IMR-90 (cell line): ENCODE data around the gene CYP24A1. TPM values are rescaled to one million over a fixed set of nuclear protein-coding genes. Genes with fewer than 3 reads are reported as not detected.

Source experiments
- ATAC-seq: fragments of 200-7000 bp; cut with Tn5 transposase; 2 replicates; pipeline ENCODE4 v1.9.1; 2020; ENCODE audit warnings: low read depth, mild to moderate bottlenecking, moderate library complexity
- BruUV-seq: library from RNA; stranded (reverse); fragments of 400-500 nt; replicated peaks from 2 replicates; lab custom pipeline; 2021; lab: Mats Ljungman, UMichigan
- CTCF ChIA-PET: fragments of 300-600 bp; formaldehyde crosslinking; extraction: SDS; loops from one replicate; lab custom pipeline; 2021; ENCODE audit warnings: antibody characterized with exemption; lab: Yijun Ruan, JAX
- POLR2A ChIA-PET: fragments of 300-600 bp; sonication (Branson Sonifier 250); formaldehyde crosslinking; loops from one replicate; lab custom pipeline; 2022; ENCODE audit warnings: antibody characterized with exemption; ENCODE audit not compliant: unreplicated experiment; lab: Charles Lee
- DNase-seq: peaks from one replicate; pipeline ENCODE4 v3.0.0; 2013
- H2AFZ ChIP-seq: replicated peaks from 2 replicates; pipeline ENCODE3; 2013; ENCODE audit warnings: low read length, mild to moderate bottlenecking; ENCODE audit not compliant: poor library complexity
- H2AK5ac ChIP-seq: 2 replicates; pipeline ENCODE4 v1.6.1; 2013; ENCODE audit warnings: low read depth, low read length, inconsistent platforms
- H2AK9ac ChIP-seq: replicated peaks from 2 replicates; pipeline ENCODE3; 2013; ENCODE audit warnings: mild to moderate bottlenecking, low read depth, low read length, moderate library complexity; ENCODE audit not compliant: poor library complexity
- H2BK120ac ChIP-seq: 2 replicates; pipeline ENCODE4 v1.6.1; 2013; ENCODE audit warnings: low read depth, low read length, inconsistent platforms
- H2BK15ac ChIP-seq: 3 replicates; pipeline ENCODE4 v1.6.1; 2013; ENCODE audit warnings: low read depth, low read length, inconsistent platforms
- H2BK20ac ChIP-seq: 2 replicates; pipeline ENCODE4 v1.6.1; 2013; ENCODE audit warnings: low read depth, mild to moderate bottlenecking, inconsistent platforms, low read length, moderate library complexity
- H2BK5ac ChIP-seq: 2 replicates; pipeline ENCODE4 v1.6.1; 2013; ENCODE audit warnings: mild to moderate bottlenecking, low read depth, low read length, inconsistent platforms; ENCODE audit not compliant: poor library complexity, severe bottlenecking
- H3K14ac ChIP-seq: replicated peaks from 2 replicates; pipeline ENCODE4 v1.6.1; 2013; ENCODE audit warnings: low read depth, low read length, inconsistent platforms
- H3K18ac ChIP-seq: 2 replicates; pipeline ENCODE4 v1.6.1; 2013; ENCODE audit warnings: low read depth, low read length, control low read depth
- H3K23ac ChIP-seq: 2 replicates; pipeline ENCODE4 v1.6.1; 2013; ENCODE audit warnings: low read depth, low read length, inconsistent platforms
- H3K27ac ChIP-seq: 2 replicates; pipeline ENCODE4 v1.5.1; 2013; ENCODE audit warnings: mild to moderate bottlenecking, control low read depth, low read length; ENCODE audit not compliant: insufficient read depth
- H3K27me3 ChIP-seq: 2 replicates; pipeline ENCODE4 v1.6.1; 2013; ENCODE audit warnings: low read length; ENCODE audit not compliant: control insufficient read depth, insufficient read depth
- H3K36me3 ChIP-seq: 2 replicates; pipeline ENCODE4 v1.6.1; 2013; ENCODE audit warnings: low read length, mixed read lengths; ENCODE audit not compliant: control insufficient read depth, insufficient read depth
- H3K4ac ChIP-seq: 2 replicates; pipeline ENCODE4 v1.6.1; 2013; ENCODE audit warnings: low read depth, low read length, inconsistent platforms
- H3K4me1 ChIP-seq: 2 replicates; pipeline ENCODE4 v1.6.1; 2013; ENCODE audit warnings: low read length, mixed read lengths; ENCODE audit not compliant: control insufficient read depth, insufficient read depth
- H3K4me2 ChIP-seq: 2 replicates; pipeline ENCODE4 v1.6.1; 2013; ENCODE audit warnings: low read depth, mild to moderate bottlenecking, control low read depth, low read length, moderate library complexity
- H3K4me3 ChIP-seq: 2 replicates; pipeline ENCODE4 v1.5.1; 2013; ENCODE audit warnings: low read depth, mild to moderate bottlenecking, control low read depth, low read length, moderate library complexity; ENCODE audit not compliant: insufficient read depth
- H3K56ac ChIP-seq: 2 replicates; pipeline ENCODE4 v1.6.1; 2013; ENCODE audit warnings: low read length, inconsistent platforms; ENCODE audit not compliant: insufficient read depth; ENCODE audit errors: extremely low read depth
- H3K79me1 ChIP-seq, 2 experiments: 2 replicates each; pipeline ENCODE4 v1.6.1; 2013; ENCODE audit warnings: low read length in 2 of 2, inconsistent platforms in 1 of 2, low read depth in 1 of 2
- H3K9ac ChIP-seq: 2 replicates; pipeline ENCODE4 v1.6.1; 2013; ENCODE audit warnings: low read depth, low read length, control low read depth
- H3K9me1 ChIP-seq: 2 replicates; pipeline ENCODE4 v1.6.1; 2013; ENCODE audit warnings: low read length, inconsistent platforms; ENCODE audit not compliant: insufficient read depth
- H3K9me3 ChIP-seq: 2 replicates; pipeline ENCODE4 v1.6.1; 2013; ENCODE audit warnings: low read length; ENCODE audit not compliant: control insufficient read depth, insufficient read depth
- H4K20me1 ChIP-seq: 2 replicates; pipeline ENCODE4 v1.6.1; 2013; ENCODE audit warnings: low read length, inconsistent platforms; ENCODE audit not compliant: insufficient read depth
- H4K5ac ChIP-seq: 2 replicates; pipeline ENCODE4 v1.6.1; 2013; ENCODE audit warnings: mild to moderate bottlenecking, low read depth, low read length, control low read depth
- H4K8ac ChIP-seq, 2 experiments: 2 replicates each; pipeline ENCODE4 v1.6.1; 2013; ENCODE audit warnings: low read depth in 2 of 2, low read length in 2 of 2, control low read depth in 1 of 2, inconsistent platforms in 1 of 2
- H4K91ac ChIP-seq: 2 replicates; pipeline ENCODE4 v1.6.1; 2013; ENCODE audit warnings: low read depth, low read length, inconsistent platforms; ENCODE audit not compliant: insufficient read depth
- BHLHE40 ChIP-seq: fragments of 150-350 bp; IDR thresholded peaks from 2 replicates; pipeline ENCODE4 v1.6.1; 2016; ENCODE audit warnings: mild to moderate bottlenecking, low read depth, low read length
- CEBPB ChIP-seq: IDR thresholded peaks from 2 replicates; pipeline ENCODE4 v1.6.1; 2012; ENCODE audit warnings: low read depth, low read length, improper control_type of control experiment
- FOS ChIP-seq: fragments of 150-350 bp; IDR thresholded peaks from 2 replicates; pipeline ENCODE4 v1.6.1; 2016; ENCODE audit warnings: low read depth, low read length
- MAFK ChIP-seq: IDR thresholded peaks from 2 replicates; pipeline ENCODE4 v1.6.1; 2012; ENCODE audit warnings: low read depth, low read length, improper control_type of control experiment
- MAZ ChIP-seq: IDR thresholded peaks from 2 replicates; pipeline ENCODE4 v1.6.1; 2012; ENCODE audit warnings: low read depth, mild to moderate bottlenecking, low read length, improper control_type of control experiment, moderate library complexity, borderline replicate concordance
- MXI1 ChIP-seq: IDR thresholded peaks from 2 replicates; pipeline ENCODE4 v1.6.1; 2012; ENCODE audit warnings: low read depth, mild to moderate bottlenecking, low read length, moderate library complexity, borderline replicate concordance
- NFE2L2 ChIP-seq: fragments of 150-350 bp; IDR thresholded peaks from 2 replicates; pipeline ENCODE4 v1.6.1; 2016; ENCODE audit warnings: low read depth, mild to moderate bottlenecking, low read length
- POLR2A ChIP-seq: IDR thresholded peaks from 2 replicates; pipeline ENCODE4 v1.6.1; 2012; ENCODE audit warnings: mild to moderate bottlenecking, low read depth, low read length
- RAD21 ChIP-seq: IDR thresholded peaks from 2 replicates; pipeline ENCODE4 v1.6.1; 2012; ENCODE audit warnings: low read length, improper control_type of control experiment
- RCOR1 ChIP-seq: IDR thresholded peaks from 2 replicates; pipeline ENCODE4 v1.6.1; 2012; ENCODE audit warnings: mild to moderate bottlenecking, low read length, improper control_type of control experiment; ENCODE audit not compliant: insufficient replicate concordance
- RFX5 ChIP-seq: IDR thresholded peaks from 2 replicates; pipeline ENCODE4 v1.8.0; 2012; ENCODE audit warnings: low read depth, mild to moderate bottlenecking, low read length, moderate library complexity
- SMC3 ChIP-seq: fragments of 150-350 bp; IDR thresholded peaks from 2 replicates; pipeline ENCODE4 v1.6.1; 2016; ENCODE audit warnings: low read depth, mild to moderate bottlenecking, antibody characterized with exemption, low read length, moderate library complexity
- WGBS, 2 experiments: methylation state at CpG; one replicate each; pipeline versions ENCODE4 v1.1.5 to v1.1.7; 2013; ENCODE audit warnings: missing lambda C conversion rate in 2 of 2; ENCODE audit not compliant: insufficient read length in 1 of 2; ENCODE audit errors: extremely low coverage in 2 of 2; 5-methylcytosine and 5-hydroxymethylcytosine counted together
- dilution Hi-C: fragments of 300-500 bp; cut with HindIII; formaldehyde crosslinking; loops from one replicate; pipeline ENCODE4 v1.14.3; 2018; ENCODE audit warnings: low sequenced_read_pairs; ENCODE audit not compliant: unreplicated experiment
- in situ Hi-C: fragments of 300-500 bp; cut with MboI; formaldehyde crosslinking; loops from 3 replicates; pipeline ENCODE4 v1.14.3; 2019; ENCODE audit warnings: low sequenced_read_pairs, inconsistent platforms, mixed read lengths
- intact Hi-C: fragments of 100-400 bp; cut with micrococcal nuclease; formaldehyde crosslinking; loops from 2 replicates; pipeline ENCODE4 v1.10.0; 2022
- polyA plus RNA-seq, 3 experiments: library from polyadenylated mRNA; depleted of rRNA; stranded (reverse); fragments of >200 nt; gene quantifications; 2 replicates each; pipeline ENCODE4 v1.2.3, GENCODE V29; 2012; ENCODE audit warnings: low replicate concordance in 1 of 3
- total RNA-seq: library from RNA; depleted of rRNA; stranded (reverse); fragments of >200 nt; gene quantifications from 2 replicates; pipeline ENCODE4 v1.2.3, GENCODE V29; 2012
- TF ChIP-seq, protein P1 (sequence below): fragments of 150-350 bp; IDR thresholded peaks from 2 replicates; pipeline ENCODE4 v1.6.1; 2016; ENCODE audit warnings: low read depth, mild to moderate bottlenecking, low read length, moderate library complexity, borderline replicate concordance
- TF ChIP-seq, protein P2 (sequence below): fragments of 150-350 bp; IDR thresholded peaks from 2 replicates; pipeline ENCODE4 v1.6.1; 2017; ENCODE audit warnings: mild to moderate bottlenecking, antibody characterized with exemption, low read length, low read depth
- TF ChIP-seq, protein P3 (sequence below): conservative IDR thresholded peaks from 2 replicates; pipeline ENCODE4 v1.5.1; 2012; ENCODE audit warnings: mild to moderate bottlenecking, low read depth, low read length, improper control_type of control experiment

The CYP24A1 gene
- total and polyA plus RNA-seq, 2 of the 4 experiments (the other 2 are of a cell fraction): not detected

DNA sequence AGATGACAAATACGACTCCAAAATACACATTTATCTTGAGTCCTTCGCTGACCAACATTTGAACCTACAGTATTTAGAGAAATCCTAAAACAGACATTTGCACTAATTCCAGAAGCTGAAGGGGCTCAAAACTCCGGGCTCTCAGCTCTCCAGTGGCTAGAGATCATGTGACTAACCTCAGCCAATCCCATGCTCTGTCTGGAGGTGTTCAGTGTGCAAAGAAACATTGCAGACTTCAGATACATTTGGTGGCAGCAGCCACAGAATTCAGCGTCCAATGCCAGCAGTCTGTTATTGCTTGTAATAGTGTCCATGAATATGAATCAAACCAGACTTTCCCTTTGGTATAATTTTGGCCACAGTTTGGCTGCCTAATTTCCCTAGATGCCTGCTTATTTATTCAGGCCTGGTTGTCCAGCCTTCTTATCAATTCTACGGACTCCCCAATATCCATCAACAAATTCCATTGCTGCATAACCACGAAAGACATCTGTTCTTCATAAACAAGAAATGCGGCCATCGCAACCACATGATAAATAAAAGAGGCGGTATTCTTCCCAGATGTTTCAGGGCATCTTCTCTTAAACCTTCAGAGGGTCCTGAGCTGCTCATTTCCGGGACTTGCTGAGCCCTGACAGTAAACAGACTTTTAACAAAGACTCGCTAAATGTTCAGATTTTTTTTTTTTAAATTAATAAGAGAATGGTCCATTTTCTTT lies 14.5 kb upstream of the CYP24A1 start:
- WGBS, 2 experiments: 50% methylated on average over 1 of the region's 11 CpGs; no CpG with 5 or more reads in 1 of the 2 experiments
- no peaks in the 10 kb centered on the region for H3K36me3 ChIP-seq
- H3K9me1 ChIP-seq: no peaks in the 10 kb centered on the region
- H4K20me1 ChIP-seq: no peaks in the 10 kb centered on the region
- H2AK9ac ChIP-seq: no peak overlapping the region
- H3K27me3 ChIP-seq: peaks cover 15% of the 10 kb centered on the region
- DNase-seq (no peak), ATAC-seq (no peak)
- no peak overlapping the region for H2BK20ac ChIP-seq
- H2AFZ ChIP-seq: no peak overlapping the region
- H3K27ac ChIP-seq: no peak overlapping the region
- H3K4me2 ChIP-seq: no peak overlapping the region
- no peak overlapping the region for H3K18ac ChIP-seq
- H3K9ac ChIP-seq: no peak overlapping the region
- H2BK120ac ChIP-seq: no peak overlapping the region
- H4K8ac ChIP-seq: no peak overlapping the region
- H2BK5ac ChIP-seq: no peak overlapping the region
- no peaks in the 10 kb centered on the region for H3K79me1 ChIP-seq
- ChIA-PET POLR2A (no interaction called here), CTCF (interaction anchor here (0.6 kb wide), 1 partner anchor 93 kb away, joined by 4 read pairs; no protein-coding TSS in a partner anchor)
- H3K4me3 ChIP-seq: no peak overlapping the region
- H3K14ac ChIP-seq: no peak overlapping the region
- H3K4me1 ChIP-seq: no peaks in the 10 kb centered on the region
- H3K56ac ChIP-seq: no peak overlapping the region
- no peak overlapping the region for H4K91ac ChIP-seq
- in situ Hi-C loops (loop anchor here (25.0 kb wide), 1 partner anchor 201 kb away; no protein-coding TSS in a partner anchor), intact Hi-C loops (no loop called here), dilution Hi-C loops (loop anchor here (25.0 kb wide), 1 partner anchor 101 kb away; no protein-coding TSS in a partner anchor)
- H3K4ac ChIP-seq: no peak overlapping the region
- no peaks in the 10 kb centered on the region for H3K9me3 ChIP-seq
- H4K5ac ChIP-seq: no peak overlapping the region
- H2BK15ac ChIP-seq: no peak overlapping the region
- no peak overlapping the region for H3K23ac ChIP-seq
- H2AK5ac ChIP-seq: no peak overlapping the region
- BruUV-seq: no TSS peak
- TF ChIP-seq RFX5: no peak
- no peak for TF ChIP-seq CEBPB
- TF ChIP-seq, protein P1, sequence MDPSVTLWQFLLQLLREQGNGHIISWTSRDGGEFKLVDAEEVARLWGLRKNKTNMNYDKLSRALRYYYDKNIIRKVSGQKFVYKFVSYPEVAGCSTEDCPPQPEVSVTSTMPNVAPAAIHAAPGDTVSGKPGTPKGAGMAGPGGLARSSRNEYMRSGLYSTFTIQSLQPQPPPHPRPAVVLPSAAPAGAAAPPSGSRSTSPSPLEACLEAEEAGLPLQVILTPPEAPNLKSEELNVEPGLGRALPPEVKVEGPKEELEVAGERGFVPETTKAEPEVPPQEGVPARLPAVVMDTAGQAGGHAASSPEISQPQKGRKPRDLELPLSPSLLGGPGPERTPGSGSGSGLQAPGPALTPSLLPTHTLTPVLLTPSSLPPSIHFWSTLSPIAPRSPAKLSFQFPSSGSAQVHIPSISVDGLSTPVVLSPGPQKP: no peak
- TF ChIP-seq, protein P2, sequence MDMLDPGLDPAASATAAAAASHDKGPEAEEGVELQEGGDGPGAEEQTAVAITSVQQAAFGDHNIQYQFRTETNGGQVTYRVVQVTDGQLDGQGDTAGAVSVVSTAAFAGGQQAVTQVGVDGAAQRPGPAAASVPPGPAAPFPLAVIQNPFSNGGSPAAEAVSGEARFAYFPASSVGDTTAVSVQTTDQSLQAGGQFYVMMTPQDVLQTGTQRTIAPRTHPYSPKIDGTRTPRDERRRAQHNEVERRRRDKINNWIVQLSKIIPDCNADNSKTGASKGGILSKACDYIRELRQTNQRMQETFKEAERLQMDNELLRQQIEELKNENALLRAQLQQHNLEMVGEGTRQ: no peak
- TF ChIP-seq FOS: no peak
- TF ChIP-seq SMC3: no peak
- no peak for TF ChIP-seq MAFK
- TF ChIP-seq RAD21: no peak
- TF ChIP-seq, protein P3, sequence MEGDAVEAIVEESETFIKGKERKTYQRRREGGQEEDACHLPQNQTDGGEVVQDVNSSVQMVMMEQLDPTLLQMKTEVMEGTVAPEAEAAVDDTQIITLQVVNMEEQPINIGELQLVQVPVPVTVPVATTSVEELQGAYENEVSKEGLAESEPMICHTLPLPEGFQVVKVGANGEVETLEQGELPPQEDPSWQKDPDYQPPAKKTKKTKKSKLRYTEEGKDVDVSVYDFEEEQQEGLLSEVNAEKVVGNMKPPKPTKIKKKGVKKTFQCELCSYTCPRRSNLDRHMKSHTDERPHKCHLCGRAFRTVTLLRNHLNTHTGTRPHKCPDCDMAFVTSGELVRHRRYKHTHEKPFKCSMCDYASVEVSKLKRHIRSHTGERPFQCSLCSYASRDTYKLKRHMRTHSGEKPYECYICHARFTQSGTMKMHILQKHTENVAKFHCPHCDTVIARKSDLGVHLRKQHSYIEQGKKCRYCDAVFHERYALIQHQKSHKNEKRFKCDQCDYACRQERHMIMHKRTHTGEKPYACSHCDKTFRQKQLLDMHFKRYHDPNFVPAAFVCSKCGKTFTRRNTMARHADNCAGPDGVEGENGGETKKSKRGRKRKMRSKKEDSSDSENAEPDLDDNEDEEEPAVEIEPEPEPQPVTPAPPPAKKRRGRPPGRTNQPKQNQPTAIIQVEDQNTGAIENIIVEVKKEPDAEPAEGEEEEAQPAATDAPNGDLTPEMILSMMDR: no peak
- no peak for TF ChIP-seq MAZ
- TF ChIP-seq RCOR1: no peak
- no peak for TF ChIP-seq POLR2A
- TF ChIP-seq MXI1: no peak
- TF ChIP-seq NFE2L2: no peak
- no peak for TF ChIP-seq BHLHE40
